ENCODE results near the gene COL23A1. TPM values are rescaled to one million over a fixed set of nuclear protein-coding genes. Genes with fewer than 3 reads are reported as not detected.

COL23A1 gene
- total and polyA plus RNA-seq, 2 of the 8 experiments (the other 6 are each of a cell fraction or from before 2014, with no cell fraction given): 3.1 to 4.7 TPM

DNA sequence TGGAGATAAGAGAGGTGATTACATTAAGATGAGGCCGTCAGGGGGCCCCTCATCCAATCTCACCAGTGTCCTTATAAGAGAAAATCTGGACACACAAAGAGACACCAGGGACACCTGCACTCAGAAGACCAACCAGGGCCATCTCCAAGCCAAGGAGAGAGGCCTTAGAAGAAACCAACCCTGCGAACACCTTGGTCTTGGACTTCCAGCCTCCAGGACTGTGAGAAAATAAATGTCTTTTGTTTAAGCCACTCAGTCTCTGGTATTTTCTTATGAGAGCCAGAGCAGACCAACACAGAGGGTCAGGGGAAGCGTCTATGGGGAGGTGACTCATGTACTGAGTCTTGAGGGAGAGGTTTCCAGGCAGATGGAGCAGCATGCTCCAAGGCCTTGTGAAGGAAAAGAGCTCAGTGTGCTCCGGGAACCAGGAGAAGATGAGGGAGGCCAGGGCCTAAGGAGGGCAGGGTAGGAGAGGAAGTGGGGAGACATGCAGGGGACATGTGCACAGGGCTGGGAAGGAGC lies 363.0 kb downstream of the COL23A1 start:
- no peak overlapping the region for H3K9ac ChIP-seq (replicated peaks in 1 of 4; ENCODE audit: extremely low read depth in 1 of 4, low read depth in 3 of 4, low read length in 3 of 4)
- no peaks in the 10 kb centered on the region for H3K9me3 ChIP-seq (ENCODE audit: insufficient read depth in 2 of 2, low read depth in 1 of 2, low read length in 1 of 2)
- H3K4me2 ChIP-seq (ENCODE audit: insufficient read depth in 1 of 2, low read depth in 2 of 2, low read length in 2 of 2): no peak overlapping the region
- no peak overlapping the region for H2AK5ac ChIP-seq (ENCODE audit: low read depth, low read length)
- no peak overlapping the region for H2BK5ac ChIP-seq (ENCODE audit: low read depth, low read length)
- no peak overlapping the region for H3K23ac ChIP-seq (ENCODE audit: insufficient read length)
- H3K14ac ChIP-seq (ENCODE audit: insufficient read length): no peak overlapping the region
- no peak overlapping the region for H3K56ac ChIP-seq (replicated peaks; ENCODE audit: insufficient read length, low read depth, low read length)
- H2BK12ac ChIP-seq (ENCODE audit: low read depth, low read length): no peak overlapping the region
- H3K79me2 ChIP-seq (ENCODE audit: control insufficient read depth in 1 of 2, insufficient read depth in 2 of 2, low read length in 2 of 2): peaks cover 0 to 13% of the 10 kb centered on the region in 2 experiments; a peak in 2 of 4 replicates
- TF ChIP-seq GTF2F1 (IDR thresholded peaks at IDR 0.05; ENCODE audit: borderline replicate concordance, low read depth, low read length): no peak
- TF ChIP-seq, protein P1, sequence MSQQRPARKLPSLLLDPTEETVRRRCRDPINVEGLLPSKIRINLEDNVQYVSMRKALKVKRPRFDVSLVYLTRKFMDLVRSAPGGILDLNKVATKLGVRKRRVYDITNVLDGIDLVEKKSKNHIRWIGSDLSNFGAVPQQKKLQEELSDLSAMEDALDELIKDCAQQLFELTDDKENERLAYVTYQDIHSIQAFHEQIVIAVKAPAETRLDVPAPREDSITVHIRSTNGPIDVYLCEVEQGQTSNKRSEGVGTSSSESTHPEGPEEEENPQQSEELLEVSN (IDR thresholded peaks at IDR 0.05): no peak
- TF ChIP-seq SAP30 (IDR thresholded peaks at IDR 0.05; ENCODE audit: insufficient read depth, insufficient replicate concordance, low read length): no peak
- no peak for TF ChIP-seq POLR2A (IDR thresholded peaks at IDR 0.05; ENCODE audit: control extremely low read depth in 1 of 2, low read depth in 2 of 2, low read length in 2 of 2)
- no peak for TF ChIP-seq RXRA (IDR thresholded peaks at IDR 0.05; ENCODE audit: insufficient read depth, low read depth, low read length)
- no peak for TF ChIP-seq BACH1 (IDR thresholded peaks at IDR 0.05; ENCODE audit: low read length)
- TF ChIP-seq BRCA1 (IDR thresholded peaks at IDR 0.05; ENCODE audit: low read depth, low read length): no peak
- TF ChIP-seq MAFK (IDR thresholded peaks at IDR 0.05; ENCODE audit: low read depth, low read length): no peak
- TF ChIP-seq CEBPB (IDR thresholded peaks at IDR 0.05; ENCODE audit: low read depth, low read length): no peak
- TF ChIP-seq GABPA (IDR thresholded peaks at IDR 0.05; ENCODE audit: borderline replicate concordance, insufficient read depth, low read length): no peak
- TF ChIP-seq POU5F1 (IDR thresholded peaks at IDR 0.05; ENCODE audit: low read depth, low read length): no peak
- TF ChIP-seq KDM4A (IDR thresholded peaks at IDR 0.05; ENCODE audit: low read depth, low read length, severe bottlenecking): no peak
- no peak for TF ChIP-seq CBX8 (IDR thresholded peaks at IDR 0.05; ENCODE audit: borderline replicate concordance, low read depth, low read length)
- H3K27ac ChIP-seq (ENCODE audit: low read depth, low read length): no peak overlapping the region
- H2BK20ac ChIP-seq (ENCODE audit: low read length): no peak overlapping the region
- H3K36me3 ChIP-seq (ENCODE audit: control insufficient read depth in 2 of 4, insufficient read depth in 4 of 4, low read length in 3 of 4): peaks cover 8 to 39% (median 18%) of the 10 kb centered on the region in 4 experiments; a peak in 7 of 8 replicates
- no peak overlapping the region for H4K8ac ChIP-seq (ENCODE audit: extremely low read depth, insufficient read depth, low read length)
- WGBS, 2 experiments (ENCODE audit: extremely low coverage in 1 of 2, insufficient coverage in 1 of 2, insufficient read length in 1 of 2, insufficient replicate concordance in 2 of 2, low coverage in 1 of 2, low lambda C conversion rate in 2 of 2, missing lambda C conversion rate in 1 of 2): 91% methylated on average over 4 of the region's 4 CpGs; no CpG with 5 or more reads in 1 of the 2 experiments
- H3K79me1 ChIP-seq (ENCODE audit: low read depth, low read length): peaks cover 11% of the 10 kb centered on the region
- H3K18ac ChIP-seq (ENCODE audit: extremely low read depth, low read length): no peak overlapping the region
- H4K91ac ChIP-seq (replicated peaks; ENCODE audit: insufficient read length, low read length): no peak overlapping the region
- H3K4me1 ChIP-seq (replicated peaks in 1 of 4; ENCODE audit: control insufficient read depth in 3 of 4, insufficient read depth in 4 of 4, low read length in 3 of 4): peaks cover 0 to 27% (median 19%) of the 10 kb centered on the region in 4 experiments; a peak in 6 of 7 replicates
- H4K20me1 ChIP-seq (replicated peaks in 1 of 2; ENCODE audit: control insufficient read depth in 1 of 2, insufficient read depth in 2 of 2, low read length in 2 of 2): peaks cover 0 to 20% of the 10 kb centered on the region in 2 experiments
- no peak overlapping the region for H2BK15ac ChIP-seq (ENCODE audit: low read length)
- DNase-seq (ENCODE audit: low read depth in 1 of 2, low spot score in 2 of 2) (no peak), FAIRE-seq (no peak)
- no peak overlapping the region for H2BK120ac ChIP-seq (replicated peaks; ENCODE audit: low read depth, low read length)
- no peak overlapping the region for H2AFZ ChIP-seq (ENCODE audit: low read length)
- H3K4ac ChIP-seq (replicated peaks; ENCODE audit: insufficient read length, low read depth, low read length): no peak overlapping the region
- CTCF ChIA-PET (ENCODE audit: partially characterized antibody): interaction anchor here (1.1 to 2.2 kb wide), 3 partner anchors 11 to 30 kb away, joined by 3 to 10 read pairs (median 4); no protein-coding TSS in a partner anchor
- no peaks in the 10 kb centered on the region for H3K27me3 ChIP-seq (replicated peaks in 1 of 4; ENCODE audit: control insufficient read depth in 3 of 4, extremely low read depth in 1 of 4, insufficient read depth in 3 of 4, low read length in 3 of 4)
- H3K23me2 ChIP-seq (ENCODE audit: low read depth, low read length): peaks cover 3% of the 10 kb centered on the region; the same call in 1 of the 2 replicates
- no peak overlapping the region for H3K4me3 ChIP-seq (ENCODE audit: extremely low read depth in 1 of 4, insufficient read depth in 2 of 4, low read depth in 3 of 4, low read length in 4 of 4)
- POLR2A ChIA-PET (ENCODE audit: partially characterized antibody): interaction anchor here (0.8 to 21.6 kb wide), 3 partner anchors 8 to 46 kb away, joined by 3 to 507 read pairs (median 18); partner anchors contain the start of gene HNRNPAB
- H4K5ac ChIP-seq (ENCODE audit: insufficient read length, low read depth, low read length): no peak overlapping the region

Measured in H1 (cell line).